NCI-H128 (cell line): Measurements from ENCODE around the gene MS4A3.
"Not testable (repeated sequence)": the region's sequence is repeated elsewhere in the genome, so short reads cannot be mapped to it uniquely, and the experiment has no call there.

Source experiments
- DNase-seq: peaks from one replicate; lab custom pipeline; 2025; ENCODE audit not compliant: unreplicated experiment; lab: John Stamatoyannopoulos, UW

The MS4A3 gene, protein sequence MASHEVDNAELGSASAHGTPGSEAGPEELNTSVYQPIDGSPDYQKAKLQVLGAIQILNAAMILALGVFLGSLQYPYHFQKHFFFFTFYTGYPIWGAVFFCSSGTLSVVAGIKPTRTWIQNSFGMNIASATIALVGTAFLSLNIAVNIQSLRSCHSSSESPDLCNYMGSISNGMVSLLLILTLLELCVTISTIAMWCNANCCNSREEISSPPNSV

DNA sequence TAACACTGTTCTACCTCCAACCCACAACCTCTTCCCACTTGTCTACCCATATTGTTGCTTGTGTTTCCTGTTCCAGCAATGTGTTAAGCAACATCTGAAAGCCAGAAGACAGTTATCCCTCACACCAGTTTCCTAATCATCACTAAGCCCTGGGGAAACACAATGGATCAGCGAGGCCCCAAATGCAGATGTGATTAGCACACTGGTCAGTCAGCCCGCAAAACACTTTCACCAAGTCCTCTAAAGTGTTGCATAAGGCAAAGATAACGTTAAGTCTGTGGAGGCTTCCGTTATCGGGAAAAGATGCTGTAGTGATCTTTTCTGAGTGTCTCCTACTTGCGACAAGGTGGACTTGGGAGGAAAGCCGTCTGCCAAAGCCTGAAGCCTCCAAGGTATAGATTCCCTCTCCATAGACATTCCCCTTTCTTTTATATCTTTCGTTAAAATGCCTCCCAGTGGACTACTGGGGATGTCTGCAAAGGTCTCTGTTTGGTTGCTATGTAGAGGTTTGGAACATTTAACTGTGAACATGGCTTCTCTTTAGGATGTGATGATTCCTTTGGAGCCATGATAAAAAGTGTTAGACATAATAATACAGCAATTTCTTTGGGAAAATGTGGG, at the start of gene MS4A3:
Gene MS4A3 (plus strand): TSS at position 317 of the 621 bp plus-strand sequence. CDS start 4,496 bp downstream, outside the sequence.
- DNase-seq, result no peak

DNA sequence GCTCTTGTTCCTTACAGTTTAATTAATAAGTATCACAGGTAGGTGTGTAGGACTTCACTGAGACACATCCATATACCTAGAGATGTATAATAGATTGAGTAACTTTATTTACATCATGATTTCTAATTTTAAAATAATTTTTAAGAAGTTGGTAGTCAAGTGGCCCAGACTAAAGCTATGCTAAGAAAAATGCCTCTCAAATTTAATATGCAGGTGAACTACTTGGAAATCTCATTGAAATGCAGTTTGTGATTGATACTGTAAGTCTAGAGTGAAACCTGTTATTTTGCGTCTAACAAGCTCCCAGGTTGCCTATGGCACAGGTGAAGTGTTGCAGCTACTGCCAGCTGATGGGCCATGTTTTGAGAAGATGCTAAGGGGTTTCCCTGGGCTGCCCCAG, 39.6 kb upstream of the MS4A3 start, which contains the start of gene OOSP4B:
Gene OOSP4B (plus strand): TSS at position 301 of the 400 bp plus-strand sequence.
- no peak for DNase-seq

DNA sequence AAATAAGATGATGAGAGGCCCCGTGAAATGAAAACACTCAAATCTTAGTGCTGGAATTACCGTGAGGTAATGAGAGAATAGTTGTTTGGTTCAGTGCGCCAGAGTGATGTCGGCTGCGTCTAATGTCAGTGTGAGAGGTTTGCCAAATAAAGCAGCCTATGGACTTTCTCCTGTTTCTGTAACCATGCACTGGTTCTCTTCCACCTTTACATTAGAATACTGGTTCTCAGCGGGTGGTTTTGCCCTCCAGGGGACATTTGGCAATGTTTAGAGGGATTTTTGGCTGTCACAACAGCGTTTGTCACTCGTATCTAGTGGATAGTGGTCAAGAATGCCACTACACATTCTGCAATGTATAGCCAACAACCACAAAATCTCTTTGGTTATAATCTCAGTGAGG, 38.4 kb upstream of the MS4A3 start:
- DNase-seq, result no peak

DNA sequence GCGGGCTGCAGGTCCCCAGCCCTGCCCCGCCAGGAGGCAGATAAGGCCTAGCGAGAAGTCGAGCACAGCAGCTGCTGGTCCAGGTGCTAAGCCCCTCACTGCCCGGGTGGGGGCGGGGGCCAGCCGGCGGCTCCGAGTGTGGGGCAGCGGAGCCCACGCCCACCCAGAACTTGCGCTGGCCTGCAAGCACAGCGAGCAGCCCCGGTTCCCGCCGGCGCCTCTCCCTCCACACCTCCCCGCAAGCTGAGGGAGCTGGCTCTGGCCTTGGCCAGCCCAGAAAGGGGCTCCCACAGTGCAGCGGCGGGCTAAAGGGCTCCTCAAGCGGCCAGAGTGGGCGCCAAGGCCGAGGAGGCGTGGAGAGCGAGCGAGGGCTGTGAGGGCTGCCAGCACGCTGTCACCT, 36.1 kb upstream of the MS4A3 start:
- DNase-seq, result not testable (repeated sequence)

DNA sequence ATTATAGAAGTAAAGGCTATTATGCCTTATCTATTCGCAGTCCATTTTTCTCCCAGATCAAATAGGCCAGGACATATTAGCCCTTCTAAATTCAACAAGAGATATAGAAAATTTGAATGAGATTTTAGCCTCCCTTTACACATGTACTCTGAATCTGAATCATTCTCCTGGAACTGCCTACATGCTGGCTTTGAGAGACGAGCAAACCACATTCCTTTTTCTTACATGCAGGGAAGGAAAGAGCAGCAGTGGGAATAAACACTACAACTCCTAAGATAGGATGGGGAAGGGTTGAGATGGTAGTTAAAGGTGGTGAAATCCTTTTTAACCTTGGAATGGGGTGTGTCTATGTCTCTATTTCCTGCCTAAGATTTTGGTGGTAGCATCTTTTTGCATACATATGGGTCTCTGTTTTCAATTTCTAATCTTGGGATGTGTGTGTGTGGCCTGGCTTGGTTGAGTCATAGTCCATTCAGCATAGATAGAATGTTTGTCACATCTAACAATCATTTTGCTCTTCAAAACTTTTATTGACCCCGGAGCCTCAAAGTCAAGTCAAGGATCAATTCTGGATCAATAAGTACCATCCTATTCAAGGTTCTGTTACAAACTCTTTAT, 27.3 kb upstream of the MS4A3 start:
- no peak for DNase-seq

DNA sequence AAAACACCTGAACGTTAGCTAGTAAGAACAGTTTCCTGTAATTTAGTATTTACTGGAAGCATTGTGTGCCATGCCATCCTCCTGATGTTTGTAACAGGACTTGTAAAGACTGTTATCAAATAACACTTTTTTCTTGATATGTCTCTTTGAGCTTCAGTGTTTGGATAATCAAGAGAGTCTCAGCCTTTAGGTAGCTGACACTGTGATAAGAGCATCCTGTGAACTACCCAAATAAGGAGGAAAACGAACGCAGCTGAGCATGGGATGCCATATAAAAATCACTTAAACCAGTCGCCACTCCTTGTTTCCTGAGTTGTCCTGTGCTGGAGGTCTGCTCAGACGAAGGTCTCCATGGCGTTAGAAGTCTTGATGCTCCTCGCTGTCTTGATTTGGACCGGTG, 16.4 kb upstream of the MS4A3 start, which contains the start of gene OOSP2:
Gene OOSP2 (plus strand): TSS at position 301 of the 400 bp plus-strand sequence. CDS start 51 bp downstream, at position 352.
- no peak for DNase-seq

DNA sequence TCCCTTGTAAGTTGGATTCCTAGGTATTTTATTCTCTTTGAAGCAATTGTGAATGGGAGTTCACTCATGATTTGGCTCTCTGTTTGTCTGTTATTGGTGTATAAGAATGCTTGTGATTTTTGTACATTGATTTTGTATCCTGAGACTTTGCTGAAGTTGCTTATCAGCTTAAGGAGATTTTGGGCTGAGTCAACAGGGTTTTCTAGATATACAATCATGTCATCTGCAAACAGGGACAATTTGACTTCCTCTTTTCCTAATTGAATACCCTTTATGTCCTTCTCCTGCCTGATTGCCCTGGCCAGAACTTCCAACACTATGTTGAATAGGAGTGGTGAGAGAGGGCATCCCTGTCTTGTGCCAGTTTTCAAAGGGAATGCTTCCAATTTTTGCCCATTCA, 6.0 kb upstream of the MS4A3 start:
- DNase-seq, result not testable (repeated sequence)

DNA sequence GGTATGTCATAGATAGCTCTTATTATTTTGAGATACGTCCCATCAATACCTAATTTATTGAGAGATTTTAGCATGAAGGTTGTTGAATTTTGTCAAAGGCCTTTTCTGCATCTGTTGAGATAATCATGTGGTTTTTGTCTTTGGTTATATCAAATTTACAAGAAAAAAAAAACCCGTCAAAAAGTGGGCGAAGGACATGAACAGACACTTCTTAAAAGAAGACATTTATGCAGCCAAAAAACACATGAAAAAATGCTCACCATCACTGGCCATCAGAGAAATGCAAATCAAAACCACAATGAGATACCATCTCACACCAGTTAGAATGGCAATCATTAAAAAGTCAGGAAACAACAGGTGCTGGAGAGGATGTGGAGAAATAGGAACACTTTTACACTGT, 5.6 kb upstream of the MS4A3 start:
- DNase-seq, result not testable (repeated sequence)

DNA sequence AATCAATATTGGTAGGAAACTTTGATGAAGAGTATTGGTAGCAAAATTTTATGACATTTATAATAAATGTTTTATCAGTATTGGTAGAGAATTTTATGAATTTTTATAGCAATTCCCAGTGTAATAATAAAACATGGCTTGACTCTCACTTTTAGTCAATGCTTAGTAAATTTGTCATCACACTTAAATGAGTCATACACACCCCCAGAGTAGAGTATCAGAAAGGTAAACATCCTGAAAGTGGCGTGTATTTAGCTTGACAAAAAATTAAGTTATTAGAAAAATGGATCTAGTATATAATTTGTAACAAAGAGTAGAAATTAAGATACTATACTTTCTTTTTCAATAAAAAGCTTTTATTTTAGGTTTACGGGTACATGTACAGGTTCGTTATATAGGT, 2.6 kb downstream of the MS4A3 start:
- DNase-seq, result no peak

DNA sequence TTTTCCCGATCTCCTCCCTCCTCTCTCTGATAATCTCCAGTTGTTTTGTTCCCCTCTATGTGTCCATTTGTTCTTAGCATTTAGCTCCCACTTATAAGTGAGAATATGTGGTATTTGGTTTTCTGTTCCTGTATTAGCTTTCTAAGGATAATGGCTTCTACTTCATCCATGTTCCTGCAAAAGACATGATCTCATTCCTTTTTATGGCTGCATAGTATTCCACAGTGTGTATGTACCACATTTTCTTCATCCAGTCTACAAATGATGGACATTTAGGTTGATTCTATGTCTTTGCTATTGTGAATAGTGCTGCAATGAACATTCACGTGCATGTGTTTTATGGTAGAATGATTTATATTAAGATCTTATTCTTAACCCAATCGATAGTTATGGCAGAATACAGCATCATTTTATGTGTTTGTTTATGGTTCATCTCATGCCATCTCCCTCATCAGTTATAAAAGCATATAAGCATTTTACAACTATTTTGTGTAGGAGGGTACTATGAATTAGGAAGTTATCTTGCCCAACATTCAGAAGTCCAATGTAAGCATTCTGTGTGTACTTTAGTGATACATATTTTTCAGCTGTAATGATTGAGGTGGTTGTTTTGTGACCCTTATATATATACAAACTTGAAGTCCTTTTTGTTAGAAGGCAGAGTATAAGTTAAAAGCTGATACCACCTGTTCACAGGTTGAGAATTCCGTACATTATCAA, 3.2 kb downstream of the MS4A3 start:
- no peak for DNase-seq

DNA sequence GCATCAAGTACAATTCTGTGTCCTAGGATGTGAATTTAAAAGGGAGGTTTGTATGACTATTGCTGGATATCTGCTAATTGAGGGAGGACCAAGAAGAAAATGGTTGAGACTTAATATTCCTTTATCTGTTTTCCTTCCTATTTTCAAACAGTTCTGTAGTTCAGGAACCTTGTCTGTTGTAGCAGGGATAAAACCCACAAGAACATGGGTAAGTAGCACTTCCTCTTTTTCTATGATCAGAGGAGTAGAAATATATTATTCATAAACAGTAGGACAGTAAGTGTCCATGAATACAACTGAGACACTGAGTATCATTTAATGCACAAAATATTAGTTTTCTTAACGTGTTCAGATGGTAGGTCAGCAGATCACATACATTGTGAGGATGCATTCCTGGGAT, 7.6 kb downstream of the MS4A3 start:
- DNase-seq, result no peak

DNA sequence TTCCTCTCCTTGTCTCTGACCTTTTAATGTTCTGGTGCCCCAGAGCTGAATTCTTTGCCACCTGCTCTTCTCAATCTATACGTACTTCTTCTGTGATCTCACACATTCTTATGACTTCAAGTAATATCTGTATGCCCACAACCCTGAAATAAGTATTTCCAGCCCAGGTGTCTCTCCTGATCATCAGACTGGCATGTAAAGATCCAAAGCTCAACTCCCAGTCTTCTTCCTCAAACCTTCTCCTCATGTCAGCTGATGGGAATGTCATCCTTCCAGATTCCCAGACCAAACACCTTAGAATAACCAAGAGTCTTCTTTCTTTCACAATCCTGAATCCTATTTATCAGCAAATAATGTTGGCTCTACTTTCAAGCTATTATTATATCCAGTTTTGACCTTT, 9.3 kb downstream of the MS4A3 start:
- DNase-seq, result no peak

DNA sequence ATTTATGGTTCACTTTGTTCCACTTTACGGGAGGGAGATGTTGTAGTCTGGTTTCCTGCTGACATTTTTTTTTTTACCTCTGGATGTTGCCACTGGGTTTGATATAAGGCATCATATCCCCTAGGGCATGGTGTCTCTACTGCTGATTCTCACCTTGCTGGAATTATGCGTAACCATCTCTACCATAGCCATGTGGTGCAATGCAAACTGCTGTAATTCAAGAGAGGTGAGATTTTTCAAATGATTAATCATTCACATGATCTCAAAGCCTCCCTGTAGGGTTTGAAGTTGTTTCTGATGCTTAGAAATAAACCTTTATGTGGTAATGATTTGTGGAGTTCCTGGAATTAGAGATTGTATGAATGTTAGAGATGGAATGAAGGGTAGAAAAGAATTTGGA, 13.0 kb downstream of the MS4A3 start:
- DNase-seq, result no peak

DNA sequence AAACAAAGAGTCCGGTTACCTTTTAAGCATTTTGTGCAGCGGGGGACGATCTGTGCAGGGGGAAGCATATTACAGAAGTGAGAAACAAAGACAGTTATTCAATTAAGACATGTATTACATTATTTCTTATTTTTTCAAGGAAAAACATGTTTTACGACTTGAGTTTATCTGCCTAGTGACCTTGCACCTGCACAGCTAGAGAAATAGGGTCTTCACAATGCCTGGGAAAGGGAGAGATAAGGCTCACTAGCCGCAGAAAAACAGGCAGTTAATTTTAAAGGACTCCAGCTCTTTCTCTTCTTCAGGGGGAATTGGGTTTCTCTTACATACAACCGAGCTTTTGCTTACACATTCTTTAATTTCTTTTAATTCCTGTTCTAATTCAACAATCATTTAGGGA, 15.2 kb downstream of the MS4A3 start:
- DNase-seq, result not testable (repeated sequence)

DNA sequence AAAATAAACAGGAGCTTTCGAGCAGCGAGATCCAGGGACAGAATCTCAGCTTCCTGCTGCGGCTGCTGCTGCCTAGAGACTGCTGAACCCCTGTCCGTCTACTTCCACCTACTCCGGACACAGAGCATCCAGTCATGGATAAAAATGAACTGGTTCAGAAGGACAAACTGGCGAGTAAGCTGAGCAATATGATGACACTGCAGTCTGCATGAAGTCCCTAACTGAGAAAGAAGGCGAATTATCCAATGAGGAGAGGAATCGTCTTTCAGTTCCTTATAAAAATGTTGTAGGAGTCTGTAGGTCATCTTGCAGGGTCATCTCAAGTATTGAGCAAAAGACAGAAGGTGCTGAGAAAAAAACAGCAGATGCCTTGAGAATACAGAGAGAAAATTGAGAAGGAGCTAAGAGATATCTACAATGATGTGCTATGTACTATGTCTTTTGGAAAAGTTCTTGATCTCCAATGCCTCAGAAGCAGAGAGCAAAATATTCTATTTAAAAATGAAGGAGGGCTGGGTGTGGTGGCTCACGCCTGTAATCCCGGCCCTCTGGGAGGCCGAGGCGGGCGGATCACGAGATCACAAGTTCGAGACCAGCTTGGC, 20.9 kb downstream of the MS4A3 start:
- no peak for DNase-seq

DNA sequence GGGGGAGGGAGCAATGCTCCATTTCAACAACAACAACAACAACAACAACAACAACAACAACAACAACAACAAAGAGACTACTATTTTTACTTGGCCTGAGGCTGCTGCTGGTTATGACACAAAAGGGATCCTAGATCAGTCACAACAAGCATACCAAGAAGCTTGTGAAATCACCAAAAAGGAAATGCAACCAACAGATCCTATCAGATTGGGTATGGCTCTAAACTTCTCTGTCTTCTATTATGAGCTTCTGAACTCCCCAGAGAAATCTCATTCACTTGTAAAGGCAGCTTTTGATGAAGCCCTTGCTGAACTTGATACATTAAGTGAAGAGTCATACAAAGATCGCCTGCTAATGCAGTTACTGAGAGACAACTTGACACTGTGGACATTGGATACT, 21.5 kb downstream of the MS4A3 start:
- DNase-seq, result no peak

DNA sequence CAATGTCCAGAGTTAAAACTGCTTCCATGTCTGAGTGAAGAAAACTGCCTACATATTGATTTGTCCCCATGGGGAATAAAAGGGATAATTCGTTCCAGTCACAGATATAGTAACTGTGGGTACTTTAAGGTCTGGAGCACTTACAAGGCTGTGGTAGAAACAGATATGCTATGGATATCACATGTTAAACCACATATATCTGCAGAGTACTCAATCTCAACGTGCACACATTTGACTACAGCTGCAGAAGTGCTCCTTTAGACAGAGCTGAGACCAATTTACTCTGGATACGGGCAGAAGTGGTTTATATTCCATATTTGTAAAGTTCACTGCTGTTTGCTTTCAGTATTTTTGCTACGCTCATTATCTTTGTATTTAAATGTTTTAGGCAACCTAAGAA, 22.3 kb downstream of the MS4A3 start:
- no peak for DNase-seq

DNA sequence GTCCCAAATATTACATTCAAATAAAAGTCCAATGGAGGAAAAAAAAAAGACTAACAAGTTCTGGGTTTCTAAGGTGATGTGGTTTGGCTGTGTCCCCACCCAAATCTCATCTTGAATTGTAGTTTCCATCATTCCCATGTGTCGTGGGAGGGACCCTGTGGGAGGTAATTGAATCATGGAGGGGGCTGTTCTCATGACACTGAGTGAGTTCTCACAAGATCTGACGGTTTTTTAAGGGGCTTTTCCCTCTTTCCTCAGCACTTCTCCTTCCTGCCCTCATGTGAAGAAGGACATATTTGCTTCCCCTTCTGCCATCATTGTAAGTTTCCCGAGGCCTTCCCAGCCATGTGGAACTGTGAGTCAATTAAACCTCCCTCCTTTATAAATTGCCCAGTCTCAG, 24.1 kb downstream of the MS4A3 start:
- DNase-seq, result no peak

DNA sequence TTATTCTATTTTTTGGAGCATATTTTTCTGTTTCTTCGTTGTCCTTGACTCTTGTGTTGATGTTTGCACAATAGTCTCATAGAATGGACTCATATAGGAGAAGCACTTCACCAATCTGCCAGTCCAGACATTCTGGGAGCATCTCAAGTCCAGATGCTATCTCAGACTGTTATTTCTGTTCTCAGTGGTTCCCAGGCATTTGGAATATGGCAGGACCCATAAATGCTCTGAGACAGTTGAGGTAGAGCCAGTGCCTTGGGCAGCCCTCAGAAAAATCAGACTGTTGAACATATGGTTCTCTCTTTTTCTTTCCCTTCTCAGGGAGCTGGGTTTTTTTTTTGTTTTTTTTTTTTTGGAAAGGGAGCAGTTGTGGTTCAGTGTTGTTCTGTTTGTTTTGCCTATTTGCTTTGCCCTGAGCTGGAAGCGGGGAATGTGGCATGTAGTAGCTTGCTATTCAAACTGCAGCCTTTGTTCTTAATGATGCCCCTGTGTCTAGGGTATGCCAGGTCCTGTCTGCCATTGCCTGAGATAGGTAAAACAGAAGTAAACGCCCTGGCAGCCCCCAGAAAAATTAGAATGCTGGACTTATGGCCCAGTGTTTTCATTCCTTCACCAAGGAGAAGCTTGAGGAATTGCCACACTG, 28.3 kb downstream of the MS4A3 start:
- DNase-seq, result no peak

DNA sequence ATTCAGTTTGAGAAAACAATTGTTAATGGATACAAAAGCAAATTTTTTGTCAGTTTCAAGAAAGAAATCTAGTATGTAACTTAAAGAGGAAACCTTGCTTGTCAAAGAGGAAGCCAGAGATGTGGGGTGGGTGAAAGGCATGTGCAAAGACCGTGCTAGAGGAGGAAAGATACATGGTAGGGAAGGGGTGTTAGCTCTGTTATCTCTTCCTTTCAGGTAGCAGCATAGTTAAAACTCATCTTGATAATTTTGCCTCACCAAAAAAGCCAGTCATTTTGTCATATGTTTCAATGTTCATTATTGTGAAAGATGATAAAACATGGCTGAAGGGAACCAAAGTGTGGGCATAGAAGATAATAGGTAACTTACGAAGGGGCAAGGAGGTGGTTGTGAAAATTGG, 29.4 kb downstream of the MS4A3 start:
- DNase-seq, result no peak

DNA sequence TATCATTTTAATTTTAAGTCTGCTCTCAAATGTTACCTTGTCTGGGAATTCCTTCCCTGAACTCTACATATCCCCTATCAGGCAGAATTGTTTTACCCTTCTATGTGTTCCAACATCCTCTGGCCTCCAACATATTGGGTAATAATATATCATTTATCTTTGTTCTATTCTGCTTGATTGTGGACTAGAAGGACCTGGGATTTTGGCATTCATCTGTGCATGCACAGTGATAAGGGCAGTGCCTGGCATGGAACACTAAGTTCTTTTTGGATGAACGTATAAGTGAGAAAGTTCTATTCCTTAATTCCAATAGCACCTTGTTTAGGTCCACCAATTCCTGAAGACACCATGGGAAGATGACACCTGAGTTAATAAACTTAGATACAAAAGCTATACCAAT, 30.8 kb downstream of the MS4A3 start:
- DNase-seq, result no peak
